Suppressor macrophage (primary cell): ENCODE measurements around the gene ECT2L.

Experiments
- DNase-seq, 4 experiments: peaks; one replicate each; pipeline ENCODE4 v3.0.0-alpha.2; 2020 to 2022

ECT2L gene

DNA sequence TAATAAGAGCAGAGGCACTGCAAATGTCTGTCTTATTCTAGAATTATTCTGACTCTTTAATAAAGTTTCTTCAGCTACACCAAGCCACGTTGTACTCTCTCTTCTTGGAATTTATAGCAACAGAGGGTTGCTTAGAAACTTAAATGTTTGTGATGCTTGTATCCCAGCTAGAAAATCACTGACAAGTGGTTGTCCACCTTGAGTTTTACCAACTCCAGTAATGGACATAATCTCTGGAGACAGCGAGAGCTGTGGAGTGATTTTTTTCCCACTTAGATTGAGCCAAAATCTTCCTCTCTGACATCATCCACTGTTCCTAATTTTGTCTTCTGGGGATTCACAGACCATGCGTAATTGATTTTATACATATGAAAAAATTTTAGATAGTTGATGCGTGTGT is 8.0 kb downstream of the ECT2L start:
- no peak for DNase-seq

GRCh38 chr6:138805016-138805765 is 9.3 kb downstream of the ECT2L start:
- DNase-seq = peak; percentile 13 to 49 (median 34)

GRCh38 chr6:138806889-138807288 is 11.0 kb downstream of the ECT2L start:
- DNase-seq = peak in 3 of 4 experiments; percentile 8 to 46 (median 32)

- no peak for DNase-seq
These were observed 13.8 kb downstream of the ECT2L start for GRCh38 chr6:138809677-138810076.

GRCh38 chr6:138811866-138812265 is 16.0 kb downstream of the ECT2L start:
- DNase-seq = peak; percentile 67 to 87 (median 80)

DNA sequence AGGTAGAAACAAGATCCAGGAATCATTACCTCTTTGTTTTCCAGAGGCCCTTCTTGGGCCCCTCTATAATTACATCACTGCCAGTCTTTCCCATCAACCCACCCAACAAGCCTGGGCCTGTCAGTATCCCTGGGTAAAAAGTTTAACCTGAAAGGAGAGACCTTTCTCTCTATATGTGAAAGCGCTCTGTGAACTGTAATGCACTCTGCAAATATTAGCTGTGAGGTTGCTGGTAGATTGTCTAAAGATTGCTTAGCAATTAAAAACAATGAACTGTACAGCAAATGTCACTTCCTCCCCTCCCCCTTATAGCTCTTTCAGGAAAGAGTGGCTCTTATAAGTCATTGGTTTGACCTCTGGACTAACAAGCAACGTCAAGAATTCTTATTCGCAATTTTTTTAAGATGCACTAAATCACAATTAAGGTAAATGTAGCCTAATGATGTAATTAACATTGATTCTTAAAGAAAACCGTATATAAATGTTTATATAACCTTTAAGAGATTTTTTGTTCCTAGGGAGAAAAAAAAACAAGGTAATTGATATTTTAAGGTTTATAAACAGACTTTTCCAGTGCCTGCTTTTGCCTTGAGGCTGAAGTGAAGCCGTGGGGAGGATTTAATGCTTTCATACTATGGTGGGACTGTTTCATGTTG is 18.4 kb downstream of the ECT2L start:
- no peak for DNase-seq

DNA sequence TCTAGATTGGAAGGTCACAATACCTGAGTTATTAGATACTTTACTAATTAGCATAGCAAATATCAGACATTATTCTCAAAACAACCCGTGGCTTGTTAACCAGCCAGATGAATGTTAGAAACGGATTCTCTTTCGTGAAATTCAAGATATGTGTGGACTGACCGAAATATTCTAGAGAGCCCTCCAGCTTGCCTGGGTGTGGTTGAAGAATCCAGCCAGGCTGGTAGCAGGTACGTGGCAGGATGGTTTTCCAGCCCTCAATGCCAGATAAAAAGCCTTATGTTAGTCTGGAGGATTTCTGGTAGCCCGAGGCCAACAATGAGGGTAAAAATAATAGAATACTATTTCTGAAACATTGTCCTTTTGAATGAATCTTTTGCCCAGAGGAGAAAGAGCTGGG is 19.3 kb downstream of the ECT2L start:
- no peak for DNase-seq

DNA sequence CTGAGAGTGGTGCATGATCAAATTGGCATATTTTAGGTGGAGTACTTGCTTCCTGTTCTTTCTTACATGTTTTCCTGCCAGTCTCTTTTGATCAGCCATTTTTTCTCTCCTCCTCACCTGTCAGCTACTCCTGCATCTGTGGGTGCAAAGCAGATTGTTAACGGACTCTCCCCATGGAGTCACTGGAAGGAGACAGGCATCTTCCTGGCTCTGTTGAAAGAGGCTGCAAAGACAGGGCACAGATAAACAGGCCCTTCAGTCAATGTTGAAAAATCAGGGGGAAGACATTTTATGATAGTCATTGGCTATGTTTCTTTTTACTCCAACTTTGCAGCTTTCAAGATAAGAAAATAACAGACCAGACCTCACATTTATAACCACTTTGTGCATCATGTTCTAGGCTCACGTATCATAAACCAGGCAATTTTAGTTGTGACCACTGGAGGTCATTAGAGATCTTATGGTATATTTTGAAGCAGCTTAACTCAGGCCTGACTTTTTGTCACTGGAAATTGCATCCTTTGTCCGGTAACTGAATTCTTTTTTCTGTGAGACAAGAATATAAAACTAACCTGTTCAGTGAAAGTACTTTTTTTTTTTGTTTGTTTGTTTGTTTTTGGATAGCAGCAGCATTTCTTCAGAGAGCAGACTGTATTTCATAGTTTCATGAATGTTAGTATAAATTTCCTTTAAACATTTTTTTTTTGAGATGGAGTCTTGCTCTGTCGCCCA is 20.1 kb downstream of the ECT2L start:
- DNase-seq = peak; percentile 39 to 75 (median 60)

GRCh38 chr6:138817799-138818198 is 21.9 kb downstream of the ECT2L start:
- peak in 1 of 4 experiments; percentile 22 for DNase-seq

DNA sequence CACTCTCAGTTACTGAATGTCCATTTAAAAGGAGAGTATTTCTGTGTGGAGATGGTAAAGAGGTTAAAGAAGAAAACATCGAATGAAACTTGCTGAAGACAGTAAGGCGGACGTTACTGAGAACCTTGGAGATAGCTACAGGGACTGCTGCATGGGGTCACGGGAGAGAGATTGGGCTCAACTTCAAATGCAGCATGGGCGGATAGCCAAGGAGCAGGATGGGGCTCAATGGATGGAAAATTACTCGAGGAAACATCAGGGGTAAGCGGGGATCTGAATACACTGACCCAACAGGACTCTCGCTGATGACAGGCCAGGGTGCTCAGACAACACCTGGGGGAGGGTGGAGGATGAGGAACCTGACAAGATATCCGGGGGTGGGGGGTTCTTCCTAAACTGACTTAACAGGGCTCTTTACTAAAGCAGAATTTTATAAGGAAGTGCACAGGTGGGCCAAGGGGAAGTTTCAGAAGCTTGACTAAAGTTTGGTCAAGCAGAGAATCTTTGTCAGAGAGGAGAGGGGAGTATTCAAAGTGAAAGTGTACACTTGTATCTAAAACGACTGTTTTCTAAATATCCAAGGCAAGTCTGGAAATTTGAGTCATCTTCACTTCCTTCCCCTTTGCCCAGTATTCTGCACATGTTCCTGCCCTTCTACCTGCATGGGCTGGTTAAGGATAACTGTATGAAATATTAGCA is 22.8 kb downstream of the ECT2L start:
- DNase-seq = peak in 2 of 4 experiments; percentile 23 to 28

DNA sequence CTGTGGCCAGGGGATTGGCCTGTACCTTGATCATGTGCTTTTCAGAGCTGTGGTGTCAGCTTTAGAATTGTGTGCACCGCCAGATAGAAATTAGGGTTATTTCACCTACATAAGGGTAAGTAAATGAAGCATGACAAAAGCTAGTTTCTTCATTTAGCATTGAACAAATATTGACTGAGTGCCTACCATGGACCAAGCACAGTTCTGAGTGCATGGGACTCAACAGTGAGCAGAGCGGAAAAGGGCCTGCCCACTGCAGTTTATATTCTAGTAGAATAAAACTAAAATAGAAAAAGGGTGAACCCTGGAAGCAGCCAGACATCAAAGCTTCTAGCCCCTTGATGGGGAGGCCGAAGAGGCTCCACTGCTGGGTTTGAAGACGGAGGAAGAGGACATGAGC is 25.6 kb downstream of the ECT2L start:
- no peak for DNase-seq

- no peak for DNase-seq
These were observed 28.7 kb downstream of the ECT2L start for GRCh38 chr6:138824482-138825144.

DNA sequence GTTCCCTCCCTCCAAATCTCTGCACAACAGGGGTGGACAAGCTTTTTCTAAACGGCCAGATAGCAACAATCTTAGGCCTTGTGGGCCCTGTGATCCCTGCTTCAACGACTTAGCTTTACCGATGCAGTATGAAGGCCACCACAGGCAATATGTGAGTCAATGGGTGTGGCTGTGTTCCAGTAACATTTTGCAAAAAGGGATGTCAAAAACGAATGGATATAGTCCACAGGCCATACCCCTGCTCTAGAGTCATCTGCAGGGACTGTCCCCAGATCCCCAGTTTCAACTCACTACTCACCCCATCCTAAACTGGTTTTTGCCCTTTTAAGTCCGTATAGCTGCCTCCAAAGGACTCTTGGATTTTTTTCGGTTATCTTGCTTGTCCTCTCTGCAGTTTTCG is 34.4 kb downstream of the ECT2L start:
- DNase-seq = no peak

DNA sequence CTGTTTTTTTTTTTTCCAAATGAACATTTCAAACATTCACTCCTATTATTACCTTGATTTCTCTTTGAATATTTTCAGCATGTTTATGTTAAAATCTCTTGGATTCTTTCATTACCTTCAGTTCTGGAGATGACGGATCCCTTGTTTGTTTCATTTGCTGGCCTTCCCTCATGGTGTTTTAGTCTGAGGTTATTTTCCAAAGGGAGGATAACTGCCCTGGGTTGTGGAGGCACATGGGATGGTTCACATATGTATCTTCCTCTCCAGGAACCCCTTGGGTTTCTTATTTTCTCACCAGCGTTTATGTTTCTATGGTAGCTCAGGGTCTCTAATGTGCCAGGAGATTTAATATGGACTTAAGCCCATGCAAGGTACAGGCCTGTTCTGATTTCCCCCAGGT is 36.3 kb downstream of the ECT2L start:
- no peak for DNase-seq

DNA sequence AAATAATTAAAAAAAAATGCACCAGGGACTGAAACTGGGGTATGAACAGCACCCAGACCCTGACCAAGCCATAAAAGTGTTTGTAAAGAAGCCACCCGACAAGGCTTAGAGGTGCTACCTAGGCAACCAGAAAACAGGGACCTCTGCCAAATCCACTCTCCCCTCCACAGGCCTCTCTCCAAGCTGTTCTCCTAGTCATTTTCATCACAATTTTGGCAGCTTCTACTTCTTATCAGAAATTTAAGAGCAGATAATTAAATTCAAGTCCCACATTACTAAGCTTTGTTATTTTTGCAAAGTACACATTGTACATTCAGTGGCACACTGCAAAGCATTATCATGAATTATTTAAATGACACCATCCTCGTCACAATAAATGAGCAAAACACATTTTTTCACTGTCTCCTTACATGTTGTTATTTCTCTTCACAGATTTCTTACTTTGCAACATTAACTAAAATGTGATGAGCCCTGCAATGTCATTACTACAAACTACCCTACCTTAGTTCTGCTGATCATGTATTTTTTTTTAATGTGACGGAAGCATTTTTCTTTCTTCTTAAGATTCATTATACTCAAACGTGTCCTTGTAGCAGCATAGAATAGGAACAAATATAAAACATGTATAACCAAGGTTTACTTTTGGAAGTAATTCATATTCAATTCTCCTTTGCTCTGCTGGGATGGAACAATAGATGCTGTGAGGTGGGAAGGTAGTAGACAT is 38.1 kb downstream of the ECT2L start:
- DNase-seq = no peak

- DNase-seq = no peak
These were observed 41.4 kb downstream of the ECT2L start for GRCh38 chr6:138837246-138837645.

- no peak for DNase-seq
These were observed 48.3 kb downstream of the ECT2L start for GRCh38 chr6:138844192-138844591.

GRCh38 chr6:138847884-138848283 is 52.0 kb downstream of the ECT2L start:
- DNase-seq = no peak

DNA sequence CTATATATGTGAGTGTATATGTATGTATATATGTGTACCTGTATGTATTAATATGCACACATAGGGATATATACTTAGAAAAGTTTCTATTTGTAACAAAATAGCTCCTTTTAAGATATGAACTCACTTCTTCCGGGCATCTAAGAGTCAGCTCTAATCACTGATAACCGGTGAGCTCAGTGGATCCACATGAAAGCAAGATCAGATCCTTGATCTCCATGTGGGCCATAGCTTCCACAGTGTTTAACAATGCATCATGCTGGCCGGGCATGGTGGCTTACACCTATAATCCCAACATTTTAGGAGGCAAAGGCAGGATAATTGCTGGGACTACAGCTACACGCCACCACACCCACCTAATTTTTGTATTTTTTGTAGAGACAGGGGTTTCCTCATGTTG is 52.6 kb downstream of the ECT2L start:
- DNase-seq = no peak

- peak; percentile 7 to 55 (median 25) for DNase-seq
These were observed 53.9 kb downstream of the ECT2L start for GRCh38 chr6:138849791-138850190.

DNA sequence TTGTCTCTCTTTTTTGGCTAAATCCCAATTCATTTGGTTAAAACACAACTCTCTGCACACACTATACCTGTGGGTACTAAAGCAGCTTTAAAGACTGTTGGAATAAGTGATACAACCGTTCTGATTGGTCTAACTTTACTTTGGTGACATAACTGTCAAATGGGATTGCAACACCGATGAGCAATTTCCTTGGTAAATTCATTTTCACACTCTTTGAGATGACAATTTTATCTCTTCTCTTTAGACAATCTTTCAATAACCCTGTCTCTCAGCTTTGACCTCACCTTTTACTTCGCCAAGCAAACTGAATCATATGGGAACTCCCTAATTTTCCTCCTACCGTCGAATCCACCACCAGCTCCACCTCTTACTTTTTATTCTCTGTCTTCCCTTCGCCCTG is 60.8 kb downstream of the ECT2L start:
- peak in 3 of 4 experiments; percentile 5 to 40 (median 16) for DNase-seq

DNA sequence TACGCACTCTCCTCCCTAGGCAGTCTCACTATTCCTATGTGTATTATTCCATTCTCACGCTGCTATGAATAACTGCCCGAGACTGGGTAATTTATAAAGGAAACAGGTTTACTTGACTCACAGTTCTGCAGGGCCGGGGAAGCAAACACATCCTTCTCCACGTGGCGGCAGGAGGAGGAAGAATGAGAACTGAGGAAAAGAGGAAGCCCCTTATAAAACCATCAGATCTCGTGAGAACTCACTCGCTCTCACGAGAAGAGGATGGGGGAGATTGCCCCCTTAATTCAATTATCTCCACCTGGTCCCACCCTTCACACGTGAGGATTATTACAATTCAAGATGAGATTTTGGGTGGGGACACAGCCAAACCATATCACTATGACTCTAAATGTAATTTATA is 61.9 kb downstream of the ECT2L start:
- DNase-seq = peak in 3 of 4 experiments; percentile 6 to 51 (median 43)
